HG03159 (cell line): ENCODE data around the gene SPATA16.
"Not testable (repeated sequence)": the region's sequence is repeated elsewhere in the genome, so short reads cannot be mapped to it uniquely, and the experiment has no call there.

Source experiments
- ATAC-seq: cut with Tn5 transposase; IDR thresholded peaks from one replicate; pipeline ENCODE4 v1.9.1; 2021; ENCODE audit warnings: mild to moderate bottlenecking, moderate library complexity; ENCODE audit not compliant: unreplicated experiment

The SPATA16 gene

GRCh38 chr3:173140986-173141385 is at the start of gene SPATA16:
TSS of gene SPATA16 (minus strand) at chr3:173141235. CDS start at chr3:173117731, 23,504 bp downstream.
- no peak for ATAC-seq

GRCh38 chr3:173183022-173183421 is 42.0 kb upstream of the SPATA16 start:
- ATAC-seq: not testable (repeated sequence)

GRCh38 chr3:173173652-173174051 is 32.6 kb upstream of the SPATA16 start:
- no peak for ATAC-seq

GRCh38 chr3:173159139-173159538 is 18.1 kb upstream of the SPATA16 start:
- not testable (repeated sequence) for ATAC-seq

- ATAC-seq: not testable (repeated sequence)
Measured at GRCh38 chr3:173156533-173156932, 15.5 kb upstream of the SPATA16 start.

GRCh38 chr3:173153631-173154030 is 12.6 kb upstream of the SPATA16 start:
- ATAC-seq: no peak

- no peak for ATAC-seq
Measured at GRCh38 chr3:173139420-173139819, 1.6 kb downstream of the SPATA16 start.

GRCh38 chr3:173138026-173138425 is 3.0 kb downstream of the SPATA16 start:
- no peak for ATAC-seq

GRCh38 chr3:173135059-173135458 is 6.0 kb downstream of the SPATA16 start:
- no peak for ATAC-seq

GRCh38 chr3:173128633-173129032 is 12.4 kb downstream of the SPATA16 start:
- ATAC-seq: no peak

GRCh38 chr3:173111321-173111720 is 29.7 kb downstream of the SPATA16 start:
- ATAC-seq: no peak

- ATAC-seq: no peak
Measured at GRCh38 chr3:173109143-173109542, 31.9 kb downstream of the SPATA16 start.

GRCh38 chr3:173103469-173103868 is 37.6 kb downstream of the SPATA16 start:
- ATAC-seq: no peak

- no peak for ATAC-seq
Measured at GRCh38 chr3:173098959-173099358, 42.1 kb downstream of the SPATA16 start.

- ATAC-seq: no peak
Measured at GRCh38 chr3:173096994-173097785, 43.8 kb downstream of the SPATA16 start.

GRCh38 chr3:173096140-173096539 is 44.9 kb downstream of the SPATA16 start:
- peak; percentile 55 for ATAC-seq

- ATAC-seq: no peak
Measured at GRCh38 chr3:173092038-173092437, 49.0 kb downstream of the SPATA16 start.

- ATAC-seq: no peak
Measured at GRCh38 chr3:173090492-173090891, 50.5 kb downstream of the SPATA16 start.

GRCh38 chr3:173089283-173089682 is 51.8 kb downstream of the SPATA16 start:
- no peak for ATAC-seq

GRCh38 chr3:173078525-173078924 is 62.5 kb downstream of the SPATA16 start:
- no peak for ATAC-seq

GRCh38 chr3:173066044-173067004 is 74.7 kb downstream of the SPATA16 start:
- peak; percentile 2 for ATAC-seq

GRCh38 chr3:173065543-173065981 is 75.5 kb downstream of the SPATA16 start:
- ATAC-seq: peak; percentile 43
